Hepatocyte (in vitro differentiated cells): ENCODE measurements around the gene SPAG6.

Experiments used
- CTCF ChIP-seq: fragments of 200-600 bp; sonication (generic); IDR thresholded peaks from 2 replicates; pipeline ENCODE4 v1.5.1; 2016; ENCODE audit warnings: antibody characterized with exemption, mild to moderate bottlenecking; ENCODE audit not compliant: poor library complexity
- EZH2 ChIP-seq: fragments of 200-600 bp; sonication (generic); IDR thresholded peaks from 2 replicates; pipeline ENCODE4 v1.6.1; 2016; ENCODE audit warnings: antibody characterized with exemption, mild to moderate bottlenecking, borderline replicate concordance
- EZH2phosphoT487 ChIP-seq: fragments of 200-600 bp; sonication (generic); IDR thresholded peaks from one replicate; pipeline ENCODE4 v1.6.1; 2018; ENCODE audit warnings: antibody characterized with exemption, mild to moderate bottlenecking, low read depth, moderate library complexity; ENCODE audit not compliant: unreplicated experiment, severe bottlenecking

- TF ChIP-seq CTCF (no peak), EZH2 (no peak), EZH2phosphoT487 (no peak)
Measured at GRCh38 chr10:22435650-22436049, 90.4 kb downstream of the SPAG6 start.
